Fibroblast of villous mesenchyme (primary cell): ENCODE data around the gene RPS19BP1. TPM values are rescaled to one million over a fixed set of nuclear protein-coding genes. Genes with fewer than 3 reads are reported as not detected.

Experiments
- DNase-seq: peaks from one replicate; pipeline ENCODE4 v3.0.0-alpha.2; 2010; ENCODE audit warnings: low read depth
- H3K4me3 ChIP-seq: 2 replicates; pipeline ENCODE4 v1.5.1; 2011; ENCODE audit warnings: low read depth, mild to moderate bottlenecking, low read length
- total RNA-seq: library from RNA; depleted of rRNA; stranded (reverse); fragments of >200 nt; gene quantifications from 2 replicates; pipeline ENCODE4 v1.2.3, GENCODE V29; 2012
- TF ChIP-seq, protein P1 (sequence below): IDR thresholded peaks from 2 replicates; pipeline ENCODE4 v1.5.1; 2012; ENCODE audit warnings: low read depth, mild to moderate bottlenecking, low read length; ENCODE audit not compliant: insufficient read depth

RPS19BP1 gene, protein sequence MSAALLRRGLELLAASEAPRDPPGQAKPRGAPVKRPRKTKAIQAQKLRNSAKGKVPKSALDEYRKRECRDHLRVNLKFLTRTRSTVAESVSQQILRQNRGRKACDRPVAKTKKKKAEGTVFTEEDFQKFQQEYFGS
- 44.0 and 57.0 TPM in 2 replicates for total RNA-seq

DNA sequence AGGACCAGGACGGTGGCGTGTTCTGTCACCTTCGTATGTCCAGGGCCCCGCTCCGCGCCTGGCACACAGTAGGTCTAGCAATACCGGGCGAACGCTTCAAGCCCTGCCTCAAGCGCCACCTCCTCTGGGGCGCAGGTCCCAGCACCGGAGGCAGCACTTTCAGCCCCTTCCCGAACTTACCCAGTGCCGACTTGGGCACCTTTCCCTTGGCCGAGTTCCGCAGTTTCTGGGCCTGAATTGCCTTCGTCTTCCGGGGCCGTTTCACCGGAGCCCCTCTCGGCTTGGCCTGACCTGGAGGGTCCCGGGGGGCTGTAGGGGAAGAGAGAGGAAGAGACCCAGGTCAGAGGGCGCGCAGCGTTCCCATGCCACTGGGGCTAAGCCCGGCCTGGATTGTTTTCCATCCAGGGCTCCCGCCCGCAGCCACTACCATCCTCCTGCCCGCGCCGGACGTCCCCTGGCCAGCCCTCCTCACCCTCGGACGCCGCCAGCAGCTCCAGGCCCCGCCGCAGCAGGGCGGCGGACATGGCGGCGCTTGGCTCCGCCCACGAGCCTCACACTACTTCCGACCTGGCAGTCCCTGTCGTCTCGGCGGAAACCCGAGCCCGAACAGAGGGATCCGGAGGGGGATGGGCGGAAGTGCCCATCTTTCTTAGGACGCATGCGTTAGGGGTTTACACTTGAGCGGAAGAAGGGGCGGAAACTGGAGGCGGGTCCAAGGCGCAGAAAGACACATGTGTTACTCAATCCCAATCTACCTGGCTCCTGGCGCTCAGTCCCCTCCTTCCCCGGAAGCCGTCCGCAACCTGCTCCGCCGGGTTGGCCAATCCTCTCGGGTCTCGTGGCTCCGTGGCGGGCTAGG is at the start of gene RPS19BP1:
TSS of gene RPS19BP1 (minus strand) at position 534 of the 859 bp plus-strand sequence. CDS start at position 524, 10 bp downstream.
- DNase-seq = peak; percentile 99
- TF ChIP-seq, protein P1, sequence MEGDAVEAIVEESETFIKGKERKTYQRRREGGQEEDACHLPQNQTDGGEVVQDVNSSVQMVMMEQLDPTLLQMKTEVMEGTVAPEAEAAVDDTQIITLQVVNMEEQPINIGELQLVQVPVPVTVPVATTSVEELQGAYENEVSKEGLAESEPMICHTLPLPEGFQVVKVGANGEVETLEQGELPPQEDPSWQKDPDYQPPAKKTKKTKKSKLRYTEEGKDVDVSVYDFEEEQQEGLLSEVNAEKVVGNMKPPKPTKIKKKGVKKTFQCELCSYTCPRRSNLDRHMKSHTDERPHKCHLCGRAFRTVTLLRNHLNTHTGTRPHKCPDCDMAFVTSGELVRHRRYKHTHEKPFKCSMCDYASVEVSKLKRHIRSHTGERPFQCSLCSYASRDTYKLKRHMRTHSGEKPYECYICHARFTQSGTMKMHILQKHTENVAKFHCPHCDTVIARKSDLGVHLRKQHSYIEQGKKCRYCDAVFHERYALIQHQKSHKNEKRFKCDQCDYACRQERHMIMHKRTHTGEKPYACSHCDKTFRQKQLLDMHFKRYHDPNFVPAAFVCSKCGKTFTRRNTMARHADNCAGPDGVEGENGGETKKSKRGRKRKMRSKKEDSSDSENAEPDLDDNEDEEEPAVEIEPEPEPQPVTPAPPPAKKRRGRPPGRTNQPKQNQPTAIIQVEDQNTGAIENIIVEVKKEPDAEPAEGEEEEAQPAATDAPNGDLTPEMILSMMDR = no peak
- H3K4me3 ChIP-seq = peak within 1 kb of the TSS; percentile 98

DNA sequence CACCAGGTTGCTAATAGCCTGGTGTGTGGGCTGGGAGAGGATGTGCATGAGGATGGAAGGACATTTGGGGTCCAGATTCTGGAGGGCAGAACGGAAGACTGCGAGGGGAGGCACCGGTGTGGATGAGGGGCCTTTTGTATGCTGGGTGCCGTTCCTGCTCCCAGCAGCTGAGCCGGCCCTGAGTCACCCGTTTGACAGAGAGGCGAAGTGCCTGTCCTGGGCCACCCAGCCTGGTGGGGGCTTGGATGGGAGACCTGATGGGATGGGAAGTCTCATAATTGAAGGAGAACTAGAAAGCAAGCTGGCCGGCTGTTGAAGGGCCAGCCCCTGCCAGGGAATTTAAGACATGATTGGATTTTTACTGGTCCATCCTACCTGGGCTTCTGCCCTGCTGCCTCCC is 48.8 kb upstream of the RPS19BP1 start:
- TF ChIP-seq, protein P1 = no peak
- no peak for DNase-seq
- H3K4me3 ChIP-seq = no peak overlapping the region

DNA sequence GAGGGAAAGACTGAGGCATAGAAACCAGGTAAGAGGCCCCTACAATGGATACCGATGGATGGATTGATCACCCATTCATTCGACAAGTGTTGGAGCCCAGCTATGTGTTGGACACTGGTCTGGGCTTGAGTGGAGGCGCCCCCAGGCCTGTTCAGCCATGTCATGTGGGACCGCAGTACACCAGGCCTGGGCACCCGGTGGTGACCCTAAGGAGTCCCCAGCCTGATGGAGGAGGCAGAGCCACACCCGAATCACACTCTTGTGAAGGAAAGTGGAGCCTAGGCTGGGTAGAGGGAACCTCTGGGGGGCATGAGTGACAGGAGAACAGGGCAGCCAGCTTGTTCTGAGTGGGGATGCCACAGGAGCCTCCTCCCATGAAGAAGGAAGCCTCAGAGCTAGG is 48.2 kb upstream of the RPS19BP1 start:
- DNase-seq = no peak
- H3K4me3 ChIP-seq = no peak overlapping the region
- TF ChIP-seq, protein P1 = no peak

DNA sequence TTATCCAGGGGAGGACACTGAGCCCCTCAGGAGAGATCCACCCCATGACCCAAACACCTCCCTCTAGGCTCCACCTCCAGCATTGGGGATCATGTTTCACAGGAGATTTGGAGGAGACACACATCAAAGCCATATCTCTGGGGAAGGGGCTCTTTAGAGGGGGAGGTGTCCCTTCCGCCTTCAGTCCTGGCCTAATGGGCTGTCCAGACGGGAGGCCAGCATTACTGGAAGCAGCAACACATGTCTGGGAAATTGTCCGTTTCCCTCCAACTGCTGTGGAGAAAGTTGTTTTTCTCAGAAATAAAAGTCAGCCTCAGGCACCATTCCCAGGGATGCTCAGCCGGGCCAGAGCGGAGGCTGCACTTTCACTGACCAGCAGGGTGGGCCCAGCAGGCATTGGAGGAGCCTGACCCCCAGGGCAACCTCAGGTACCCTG is 47.5 kb upstream of the RPS19BP1 start:
- DNase-seq = no peak
- TF ChIP-seq, protein P1 = no peak
- no peak overlapping the region for H3K4me3 ChIP-seq

DNA sequence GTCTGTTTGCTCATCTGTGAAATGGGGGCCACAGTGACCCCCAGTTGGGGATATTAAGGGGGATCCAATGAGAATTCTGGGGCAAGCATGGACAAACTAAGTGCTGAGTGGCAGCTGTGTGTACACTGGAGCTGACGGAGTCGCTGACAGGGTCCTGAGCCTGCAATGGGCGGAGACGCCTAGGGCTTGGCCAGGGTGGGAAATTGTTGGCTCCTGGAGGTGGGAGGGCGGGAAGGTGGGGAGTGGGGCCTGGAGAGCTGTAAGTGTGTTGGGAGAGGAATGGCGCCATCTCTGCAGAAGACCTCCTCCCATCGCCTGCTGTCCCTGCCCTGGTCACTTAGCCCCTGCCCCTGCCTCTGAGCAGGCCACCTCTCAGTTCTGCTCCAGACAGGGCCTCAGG is 45.4 kb upstream of the RPS19BP1 start:
- TF ChIP-seq, protein P1 = no peak
- no peak for DNase-seq
- H3K4me3 ChIP-seq = no peak overlapping the region

DNA sequence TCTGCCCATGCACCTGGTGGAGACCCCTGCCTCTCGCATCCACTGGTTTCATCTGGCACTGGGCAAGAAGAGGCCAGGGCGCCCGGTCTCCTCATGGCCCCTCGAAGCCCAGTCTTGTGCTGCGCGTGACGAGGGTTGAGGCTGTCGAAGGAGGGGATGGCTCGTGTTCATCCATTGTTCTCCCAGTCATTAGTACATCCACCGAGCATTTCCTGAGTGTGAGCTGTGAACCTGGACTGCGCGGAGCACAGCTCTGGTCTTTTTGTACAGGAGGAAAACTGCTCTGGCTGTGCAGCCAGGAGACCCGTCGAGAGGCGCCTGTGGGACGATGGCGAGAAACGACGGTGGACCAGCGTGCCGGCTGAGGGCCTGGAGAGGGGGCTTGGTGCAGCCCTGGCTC is 44.8 kb upstream of the RPS19BP1 start:
- H3K4me3 ChIP-seq = no peak overlapping the region
- no peak for DNase-seq
- TF ChIP-seq, protein P1 = no peak
